Activated CD4-positive, alpha-beta T cell treated with anti-CD3 and anti-CD28 coated beads for 48 hours (primary cell): Measurements from ENCODE around the gene CARM1.
A peak's percentile ranks its signal among the peaks of the same experiment; 100 is the strongest.

Experiments used
- DNase-seq: peaks from one replicate; pipeline ENCODE4 v3.0.0-alpha.2; 2020

CARM1 gene

GRCh38 chr19:10911579-10912363 lies 40.4 kb downstream of the CARM1 start:
- DNase-seq: no peak

- DNase-seq: no peak
Observed at GRCh38 chr19:10912619-10913018, 41.3 kb downstream of the CARM1 start.

- no peak for DNase-seq
Observed at GRCh38 chr19:10913716-10914340, 42.5 kb downstream of the CARM1 start.

- DNase-seq: no peak
Observed at GRCh38 chr19:10915130-10916091, 44.1 kb downstream of the CARM1 start.

GRCh38 chr19:10916602-10917001 lies 45.2 kb downstream of the CARM1 start:
- DNase-seq: no peak

GRCh38 chr19:10918359-10918758 lies 47.0 kb downstream of the CARM1 start:
- DNase-seq: no peak

- no peak for DNase-seq
Observed at GRCh38 chr19:10919352-10920287, 48.3 kb downstream of the CARM1 start.

- DNase-seq: no peak
Observed at GRCh38 chr19:10920288-10920655, 48.9 kb downstream of the CARM1 start.

GRCh38 chr19:10920781-10921180 lies 49.4 kb downstream of the CARM1 start:
- no peak for DNase-seq

GRCh38 chr19:10921199-10921909 lies 50.0 kb downstream of the CARM1 start:
- no peak for DNase-seq

- no peak for DNase-seq
Observed at GRCh38 chr19:10921910-10922637, 50.7 kb downstream of the CARM1 start.

- DNase-seq: no peak
Observed at GRCh38 chr19:10922638-10923014, 51.3 kb downstream of the CARM1 start.

GRCh38 chr19:10923260-10924112 lies 52.1 kb downstream of the CARM1 start:
- DNase-seq: no peak

GRCh38 chr19:10924597-10924996 lies 53.2 kb downstream of the CARM1 start:
- DNase-seq: no peak

- DNase-seq: peak; percentile 21
Observed at GRCh38 chr19:10927730-10928562, 56.6 kb downstream of the CARM1 start.

GRCh38 chr19:10928563-10929401 lies 57.4 kb downstream of the CARM1 start, which contains the start of the genes TIMM29 and YIPF2:
Gene TIMM29 (plus strand): TSS chr19:10928811. CDS start chr19:10928823, 12 bp downstream.
Gene YIPF2 (minus strand): TSS chr19:10928639. CDS start chr19:10928410, 229 bp downstream.
- peak; percentile 98 for DNase-seq

GRCh38 chr19:10929402-10929794 lies 58.0 kb downstream of the CARM1 start:
- DNase-seq: no peak
